Prostate gland (tissue), 2 donors: ENCODE results near the gene DOCK7.
A peak's percentile ranks its signal among the peaks of the same experiment; 100 is the strongest.

Source experiments
- POLR2A ChIP-seq: fragments of 450-650 bp; IDR thresholded peaks from one replicate; pipeline ENCODE4 v1.6.1; 2016; ENCODE audit warnings: antibody characterized with exemption, mild to moderate bottlenecking
- TF ChIP-seq, protein P1 (sequence below), 4 experiments: fragments of 200-600 bp in 2 of 4; fragments of 450-650 bp in 2 of 4; sonication (generic) in 2 of 4; IDR thresholded peaks; 1 replicate in 3 of 4; 2 replicates in 1 of 4; pipeline ENCODE4 v1.5.1; 2016 to 2019; ENCODE audit warnings: antibody characterized with exemption in 4 of 4, mild to moderate bottlenecking in 2 of 4, moderate library complexity in 2 of 4

DNA sequence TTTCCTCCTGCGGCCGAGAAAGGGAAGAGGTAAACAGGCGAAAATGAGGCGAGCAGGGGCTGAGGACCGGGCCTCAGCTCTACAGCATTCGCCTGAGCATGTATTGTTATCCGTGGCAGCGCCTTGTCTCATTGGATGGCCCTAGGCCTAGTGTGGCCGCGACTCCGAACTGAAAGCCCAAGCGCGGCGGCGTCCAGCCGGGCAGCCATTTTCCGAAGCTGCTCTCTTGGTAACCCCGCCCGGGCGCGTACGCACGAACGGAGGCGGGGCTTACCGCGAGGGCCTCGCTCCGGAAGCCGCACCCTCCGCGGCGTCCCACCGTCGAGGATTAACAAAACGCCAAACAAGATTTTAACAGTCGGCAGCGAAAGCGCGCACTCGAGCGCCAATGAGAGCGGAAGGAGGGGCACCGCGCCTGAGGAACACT, 252.1 kb downstream of the DOCK7 start:
- TF ChIP-seq, protein P1, sequence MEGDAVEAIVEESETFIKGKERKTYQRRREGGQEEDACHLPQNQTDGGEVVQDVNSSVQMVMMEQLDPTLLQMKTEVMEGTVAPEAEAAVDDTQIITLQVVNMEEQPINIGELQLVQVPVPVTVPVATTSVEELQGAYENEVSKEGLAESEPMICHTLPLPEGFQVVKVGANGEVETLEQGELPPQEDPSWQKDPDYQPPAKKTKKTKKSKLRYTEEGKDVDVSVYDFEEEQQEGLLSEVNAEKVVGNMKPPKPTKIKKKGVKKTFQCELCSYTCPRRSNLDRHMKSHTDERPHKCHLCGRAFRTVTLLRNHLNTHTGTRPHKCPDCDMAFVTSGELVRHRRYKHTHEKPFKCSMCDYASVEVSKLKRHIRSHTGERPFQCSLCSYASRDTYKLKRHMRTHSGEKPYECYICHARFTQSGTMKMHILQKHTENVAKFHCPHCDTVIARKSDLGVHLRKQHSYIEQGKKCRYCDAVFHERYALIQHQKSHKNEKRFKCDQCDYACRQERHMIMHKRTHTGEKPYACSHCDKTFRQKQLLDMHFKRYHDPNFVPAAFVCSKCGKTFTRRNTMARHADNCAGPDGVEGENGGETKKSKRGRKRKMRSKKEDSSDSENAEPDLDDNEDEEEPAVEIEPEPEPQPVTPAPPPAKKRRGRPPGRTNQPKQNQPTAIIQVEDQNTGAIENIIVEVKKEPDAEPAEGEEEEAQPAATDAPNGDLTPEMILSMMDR (IDR thresholded peaks at IDR 0.05), result no peak
- TF ChIP-seq POLR2A, result peak; percentile 96
